HG02763 (cell line): ENCODE results near the gene TSSK3.
"Not testable (repeated sequence)": the region's sequence is repeated elsewhere in the genome, so short reads cannot be mapped to it uniquely, and the experiment has no call there.

Source experiments
- ATAC-seq: cut with Tn5 transposase; IDR thresholded peaks from one replicate; pipeline ENCODE4 v1.9.1; 2021; ENCODE audit warnings: mild to moderate bottlenecking, moderate library complexity; ENCODE audit not compliant: unreplicated experiment

Gene TSSK3

DNA sequence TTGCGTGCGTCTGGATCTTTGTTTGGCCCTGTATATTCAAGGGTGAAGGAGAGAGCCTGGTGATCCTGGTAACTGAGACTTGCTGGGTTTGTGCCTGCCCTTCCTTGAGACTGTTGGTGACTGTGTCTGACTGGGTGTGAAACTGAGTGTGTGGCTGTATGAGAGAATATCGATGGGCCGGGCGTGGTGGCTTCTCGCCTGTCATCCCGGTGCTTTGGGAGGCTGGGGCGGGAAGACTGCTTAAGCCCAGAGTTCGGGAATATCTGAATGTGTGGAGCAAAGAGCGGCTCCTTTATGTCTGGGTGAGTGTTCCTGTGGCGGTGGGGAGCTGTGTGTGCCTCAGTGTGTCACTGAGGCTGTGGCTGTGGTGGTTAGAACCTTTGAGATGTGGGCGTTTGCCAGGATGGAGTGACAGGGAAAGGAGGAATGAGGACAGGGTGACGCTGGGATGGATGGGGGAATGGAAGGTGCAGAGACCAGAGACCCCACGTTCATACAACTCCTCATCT is 23.6 kb upstream of the TSSK3 start:
- ATAC-seq, result no peak

DNA sequence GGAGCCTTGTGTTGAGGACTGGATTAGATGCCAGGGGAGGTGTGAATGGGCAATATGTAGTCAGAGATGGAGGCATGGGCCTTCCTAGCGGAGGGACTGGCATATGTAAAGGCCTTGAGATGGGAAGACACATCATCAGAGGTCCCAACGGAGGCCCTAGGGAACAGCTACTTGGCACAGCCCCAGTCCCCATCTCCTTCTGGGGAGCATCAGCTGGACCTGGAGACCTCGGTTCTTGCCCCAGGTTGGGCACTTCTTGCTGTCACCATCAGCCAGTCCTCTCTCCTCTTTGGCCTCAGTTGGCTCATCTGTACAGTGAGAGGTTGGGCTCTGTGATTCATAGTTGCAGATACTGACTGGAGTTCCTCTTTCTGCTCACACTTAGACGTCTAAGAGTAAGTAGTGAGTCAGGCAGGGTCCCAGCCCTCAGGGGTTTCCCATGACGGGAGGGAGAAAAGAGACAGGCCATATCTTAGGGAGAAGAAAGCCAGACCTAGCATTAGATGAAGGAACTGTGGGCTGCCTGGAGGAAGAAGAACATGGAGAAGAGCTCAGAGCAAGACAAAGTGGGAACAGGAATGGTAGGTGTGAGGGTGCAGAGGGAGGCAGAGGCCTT is 22.9 kb upstream of the TSSK3 start:
- no peak for ATAC-seq

DNA sequence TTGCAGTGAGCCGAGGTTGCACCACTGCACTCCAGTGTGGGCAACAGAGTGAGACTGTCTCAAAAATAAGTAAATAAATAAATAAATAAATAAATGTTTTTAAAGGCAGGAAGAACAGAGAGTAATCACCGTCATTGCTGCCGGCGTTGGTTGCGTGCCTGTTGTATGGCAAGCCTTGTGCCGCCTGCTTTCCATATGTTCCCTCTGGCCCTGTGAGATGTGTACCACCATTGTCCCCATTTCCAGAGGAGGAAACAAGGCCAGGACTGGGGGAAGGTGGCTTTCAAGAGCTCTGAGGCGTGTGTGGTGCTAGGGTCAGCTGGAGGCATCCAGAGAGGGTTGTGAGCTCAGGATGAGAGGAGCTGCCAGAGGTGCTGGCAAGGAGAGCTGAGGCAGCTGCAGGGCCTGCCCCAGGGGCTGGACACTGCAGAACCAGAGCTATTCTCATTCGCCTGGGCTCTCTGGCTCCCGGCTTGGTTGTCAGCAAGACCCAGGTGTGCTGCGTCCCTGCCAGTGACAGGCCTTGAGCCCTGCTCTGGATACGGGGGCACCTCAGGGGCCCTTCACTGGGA is 21.1 kb upstream of the TSSK3 start:
- ATAC-seq, result no peak

DNA sequence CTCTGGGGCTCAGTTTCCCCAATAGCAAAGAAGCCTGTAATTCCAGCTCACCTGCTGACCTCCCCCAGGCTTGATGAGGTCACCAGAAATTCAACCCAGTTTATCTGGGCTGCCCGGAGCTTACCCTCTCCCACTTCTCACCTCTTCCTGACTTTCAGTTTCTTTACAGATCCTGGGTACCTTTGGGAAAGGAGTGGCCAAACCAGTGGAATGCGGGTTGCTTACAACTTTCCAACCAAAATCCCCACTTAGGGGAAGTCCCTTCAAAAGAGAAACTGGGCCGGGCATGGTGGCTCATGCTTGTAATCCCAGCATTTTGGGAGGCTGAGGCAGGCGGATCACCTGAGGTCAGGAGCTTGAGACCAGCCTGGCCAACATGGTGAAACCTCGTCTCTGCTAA is 20.4 kb upstream of the TSSK3 start:
- ATAC-seq, result no peak

DNA sequence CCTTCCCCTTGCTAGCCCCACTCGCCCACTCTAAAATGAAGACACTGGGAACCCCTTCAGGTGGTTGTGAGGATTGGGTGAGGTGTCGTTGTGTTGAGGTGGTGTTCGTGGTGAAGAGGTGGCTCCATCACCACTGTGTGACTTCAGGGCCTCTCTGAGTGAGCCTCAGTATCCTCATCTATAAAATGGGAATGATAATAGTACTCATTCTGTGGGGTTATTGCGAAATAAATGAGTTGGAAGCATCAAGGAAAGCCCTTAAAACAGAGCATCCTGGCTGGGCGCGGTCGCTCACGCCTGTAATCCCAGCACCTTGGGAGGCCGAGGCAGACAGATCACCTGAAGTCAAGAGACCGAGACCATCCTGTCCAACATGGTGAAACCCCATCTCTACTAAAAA is 19.6 kb upstream of the TSSK3 start:
- ATAC-seq, result no peak

DNA sequence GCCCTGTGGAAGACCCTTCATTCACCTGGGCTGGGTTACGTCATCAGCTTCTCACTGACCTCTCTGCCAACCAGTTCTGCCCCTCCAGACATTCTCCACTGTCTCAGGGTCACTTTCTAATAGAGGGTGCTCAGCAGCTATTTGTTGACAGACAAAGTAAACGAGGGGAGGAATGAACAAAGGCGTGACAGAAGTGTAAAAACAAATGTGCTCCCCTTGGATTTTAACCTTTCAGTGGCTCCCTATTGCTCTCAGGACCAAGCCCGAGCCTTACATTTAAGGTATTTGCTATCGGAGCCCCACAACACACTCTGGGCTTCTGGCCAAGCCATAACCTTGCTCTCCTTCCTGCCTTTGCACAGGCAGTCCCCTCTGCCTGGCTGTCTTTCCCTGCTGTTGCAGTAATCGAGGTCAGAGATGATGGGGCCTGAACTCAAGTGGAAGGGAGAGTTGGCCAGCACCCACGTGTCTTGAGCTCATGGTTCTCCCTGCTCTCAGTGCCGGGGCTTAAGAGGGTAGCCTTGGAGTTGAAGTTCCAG is 17.0 kb upstream of the TSSK3 start:
- no peak for ATAC-seq

DNA sequence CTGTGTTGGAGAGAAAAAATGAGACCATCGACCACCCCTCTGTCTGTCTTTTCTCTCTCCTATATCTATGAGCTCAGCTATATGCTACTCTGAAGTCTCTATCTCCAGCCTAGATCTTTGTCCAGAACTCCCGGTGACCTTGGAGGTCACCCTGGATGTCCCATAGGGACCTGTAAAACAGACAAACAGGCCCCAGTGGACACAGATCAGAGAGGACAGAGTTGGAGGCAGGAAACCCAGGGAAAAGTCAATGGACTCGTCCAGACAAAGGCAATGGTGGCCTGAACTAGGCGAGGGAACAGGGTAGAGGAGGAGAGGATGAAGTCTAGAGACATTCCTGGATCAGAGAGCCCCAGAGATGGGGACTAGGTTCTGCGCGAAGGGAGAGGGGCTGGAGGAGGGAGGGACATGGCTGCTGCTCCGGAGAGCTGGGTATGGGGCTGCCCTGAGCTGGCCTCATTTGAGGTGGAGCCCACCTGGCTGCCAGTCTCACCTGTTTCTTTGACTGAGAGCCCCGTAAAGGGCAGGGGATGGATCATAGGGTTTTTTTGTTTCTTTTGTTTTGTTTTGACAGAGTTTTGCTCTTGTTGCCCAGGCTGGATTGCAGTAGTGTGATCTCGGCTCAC is 15.7 kb upstream of the TSSK3 start:
- no peak for ATAC-seq

DNA sequence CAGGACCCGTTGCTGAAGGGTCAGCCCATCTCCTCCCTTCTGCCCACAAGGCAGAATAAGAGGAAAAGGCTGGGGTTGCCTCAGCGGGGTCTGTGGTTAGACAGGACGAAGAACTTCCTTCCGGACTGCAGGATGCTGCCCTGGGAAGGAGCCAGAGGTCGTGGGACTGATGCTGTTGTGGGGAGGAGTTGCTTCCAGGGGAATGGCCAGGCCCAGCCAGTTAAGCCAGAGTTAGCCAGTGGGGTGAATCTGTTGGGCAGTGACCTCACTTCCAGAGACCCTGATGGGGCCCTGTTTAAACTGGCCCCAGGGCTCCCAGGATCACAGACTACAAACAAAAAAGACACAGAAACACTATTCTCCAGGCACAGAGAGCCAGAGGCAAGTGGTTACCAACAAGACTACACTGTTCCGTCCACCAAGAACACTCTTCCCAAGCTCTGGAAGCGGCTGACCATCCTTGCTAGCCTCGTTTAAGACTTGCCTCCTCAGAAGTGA is 13.1 kb upstream of the TSSK3 start:
- no peak for ATAC-seq

DNA sequence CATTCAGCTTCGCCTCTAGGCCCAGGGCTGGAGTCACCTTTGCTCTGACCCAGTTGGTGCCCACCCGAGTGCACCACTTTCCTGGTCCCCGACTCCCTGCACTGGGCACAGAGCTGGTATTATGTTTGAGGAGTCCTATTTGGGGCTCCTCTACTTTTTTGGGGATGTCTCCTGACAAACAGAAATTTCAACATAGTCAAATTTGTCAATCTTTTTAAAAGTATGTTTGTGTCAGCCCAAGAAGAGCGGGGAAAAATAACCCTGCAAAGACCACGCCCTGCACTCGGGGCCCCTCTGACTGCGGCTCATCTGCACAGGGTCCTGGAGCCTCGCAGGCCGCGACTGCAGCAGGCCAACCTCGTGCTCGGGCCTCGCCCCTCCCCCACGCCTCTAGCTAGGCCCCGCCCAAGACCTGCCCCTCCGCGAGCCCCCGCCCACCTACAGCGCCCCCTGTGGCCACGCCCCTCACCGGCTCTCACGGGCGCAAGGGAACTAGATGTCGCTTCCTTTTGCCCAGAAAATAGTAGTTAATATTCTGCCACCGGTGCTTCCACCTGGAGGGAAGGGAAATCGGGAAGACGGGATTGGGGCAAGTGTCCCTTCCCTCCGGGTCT is 11.4 kb upstream of the TSSK3 start:
- peak; percentile 46 for ATAC-seq

DNA sequence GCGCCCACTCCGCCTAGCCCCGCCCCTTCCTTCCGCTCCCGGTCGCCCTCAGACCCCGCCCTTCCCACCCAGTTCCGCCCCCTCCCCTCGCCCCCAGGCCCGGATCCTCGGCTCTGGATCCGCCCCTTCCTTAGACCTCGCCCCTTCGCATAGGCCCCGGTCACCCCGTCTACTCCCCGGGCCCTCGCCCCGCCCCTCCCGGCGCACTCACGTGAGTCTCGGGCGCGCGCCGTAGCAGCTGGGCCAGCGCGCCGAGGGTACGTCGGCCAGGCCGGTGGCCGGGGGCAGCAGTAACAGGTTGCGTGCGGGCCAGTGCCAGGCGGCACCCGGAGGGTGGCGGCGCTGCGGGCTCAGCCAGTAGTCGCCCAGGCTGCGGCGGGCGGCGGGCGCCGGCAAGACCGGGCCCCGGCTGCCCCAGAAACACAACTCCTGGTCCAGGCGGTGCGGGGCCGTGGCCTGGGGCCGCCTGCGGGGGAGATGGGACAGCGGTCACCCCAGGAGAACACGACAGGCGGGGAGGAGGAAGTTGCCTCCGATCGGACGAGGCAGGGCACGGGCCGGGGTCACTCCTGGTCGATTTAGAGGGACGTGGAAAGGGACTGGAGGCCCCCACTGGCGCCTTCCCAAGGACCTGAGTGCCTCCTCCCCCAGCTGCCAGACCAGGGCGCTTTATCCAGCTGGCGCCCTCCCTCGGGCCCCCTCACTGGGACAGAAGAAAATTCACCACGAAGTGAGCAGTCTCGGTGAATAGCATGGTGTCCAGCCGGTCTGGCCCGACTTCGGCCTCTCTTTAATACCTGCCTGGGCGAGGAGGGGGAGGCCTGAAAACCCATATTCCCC is 10.7 kb upstream of the TSSK3 start:
- ATAC-seq, result peak; percentile 83

DNA sequence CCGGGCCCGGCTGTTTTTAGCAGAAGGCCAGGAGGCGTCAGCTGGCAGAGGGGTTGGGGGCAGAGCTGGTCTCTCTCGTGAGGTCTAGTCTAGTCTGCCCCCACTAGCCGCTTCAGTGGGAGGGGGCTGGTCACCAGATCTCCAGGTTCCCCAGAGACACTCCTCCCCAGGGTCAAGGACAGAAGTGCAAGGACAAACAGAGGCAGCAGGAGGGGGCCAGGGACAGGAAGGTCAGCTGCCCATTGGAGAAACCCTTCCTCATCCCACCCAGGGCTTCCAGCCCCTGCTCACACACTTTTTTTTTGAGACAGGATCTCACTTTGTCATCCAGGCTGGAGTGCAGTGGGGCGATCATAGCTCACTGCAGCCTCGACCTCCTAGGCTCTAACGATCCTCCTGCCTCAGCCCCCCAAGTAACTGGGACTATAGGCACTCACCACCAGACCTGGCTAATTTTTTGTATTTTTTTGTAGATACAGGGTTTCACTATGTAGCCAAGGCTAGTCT is 10.0 kb upstream of the TSSK3 start:
- ATAC-seq, result no peak

DNA sequence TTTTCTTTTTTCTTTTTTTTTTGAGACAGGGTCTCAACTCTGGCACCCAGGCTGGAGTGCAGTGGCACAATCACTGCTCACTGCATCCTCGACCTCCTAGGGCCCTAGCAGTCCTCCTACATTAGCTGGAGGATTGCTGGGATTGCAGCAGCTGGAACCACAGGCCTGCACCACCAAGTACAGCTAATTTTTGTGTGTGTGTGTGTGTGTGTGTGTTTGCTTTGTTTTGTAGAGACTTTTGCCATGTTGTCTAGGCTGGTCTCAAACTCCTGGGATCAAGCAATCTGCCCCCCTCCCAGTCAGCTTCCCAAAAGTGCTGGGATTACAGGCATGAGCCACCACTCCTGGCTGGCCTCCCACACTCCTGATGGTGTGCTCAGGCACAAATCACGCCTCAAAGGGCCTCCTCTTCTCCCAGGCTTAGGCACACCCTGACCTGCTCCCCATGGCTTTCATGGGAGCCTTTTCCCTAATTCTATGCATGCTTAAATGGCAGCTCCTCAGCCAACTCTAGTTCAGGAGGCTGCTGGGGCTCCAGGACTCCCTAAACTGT is 9.4 kb upstream of the TSSK3 start:
- ATAC-seq, result no peak

DNA sequence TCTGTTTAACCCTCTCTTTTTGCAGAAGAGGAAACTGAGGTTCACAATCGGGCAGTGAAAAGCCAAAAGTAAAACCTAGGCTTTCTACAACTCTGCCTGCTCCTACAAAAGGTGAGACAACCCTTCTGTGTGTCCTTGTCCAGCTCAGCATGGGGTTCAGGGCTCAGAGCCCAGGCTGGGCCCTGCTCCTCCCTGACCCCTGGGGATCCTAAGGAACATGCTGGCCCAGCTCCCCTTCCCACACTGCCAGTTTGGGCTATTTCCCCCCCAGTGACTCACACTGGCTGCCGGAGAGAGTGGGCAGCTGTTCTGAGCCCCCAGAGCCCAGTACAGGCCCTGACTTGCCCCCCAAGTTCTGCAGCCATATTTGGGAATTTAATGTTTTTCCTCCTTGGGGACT is 8.9 kb upstream of the TSSK3 start:
- no peak for ATAC-seq

DNA sequence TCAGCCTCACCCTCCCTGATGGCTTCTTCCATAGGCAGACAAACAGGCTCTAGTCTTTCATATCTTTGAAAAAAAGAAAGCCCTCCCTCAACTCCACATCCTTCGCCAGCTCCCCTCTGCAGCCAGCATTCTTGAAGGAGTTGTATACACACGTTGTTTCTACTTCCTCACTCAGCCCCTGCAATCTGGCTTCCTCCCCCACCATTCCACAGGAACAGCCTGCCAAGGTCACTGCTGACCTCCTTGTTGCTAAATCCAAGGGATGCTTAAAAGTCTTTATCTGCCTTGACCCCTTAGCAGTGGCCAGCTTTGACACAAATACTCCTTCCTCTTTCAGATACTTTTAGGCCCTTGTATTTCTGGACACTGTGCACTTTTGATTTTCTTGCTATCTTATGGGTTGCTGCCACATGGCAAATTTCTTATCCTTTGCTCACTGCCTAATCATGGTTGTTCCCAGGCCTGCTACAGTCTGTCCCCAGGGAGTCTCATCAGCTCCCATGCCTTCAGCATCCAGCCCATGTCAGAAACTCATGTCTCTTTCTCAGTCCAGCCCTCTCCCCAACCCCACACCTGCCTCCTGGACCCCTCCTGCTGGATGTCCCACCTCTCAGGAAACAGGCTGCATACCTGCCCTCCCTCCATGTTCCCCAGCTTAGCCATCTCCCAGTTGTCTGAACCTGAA is 8.3 kb upstream of the TSSK3 start:
- ATAC-seq, result no peak

DNA sequence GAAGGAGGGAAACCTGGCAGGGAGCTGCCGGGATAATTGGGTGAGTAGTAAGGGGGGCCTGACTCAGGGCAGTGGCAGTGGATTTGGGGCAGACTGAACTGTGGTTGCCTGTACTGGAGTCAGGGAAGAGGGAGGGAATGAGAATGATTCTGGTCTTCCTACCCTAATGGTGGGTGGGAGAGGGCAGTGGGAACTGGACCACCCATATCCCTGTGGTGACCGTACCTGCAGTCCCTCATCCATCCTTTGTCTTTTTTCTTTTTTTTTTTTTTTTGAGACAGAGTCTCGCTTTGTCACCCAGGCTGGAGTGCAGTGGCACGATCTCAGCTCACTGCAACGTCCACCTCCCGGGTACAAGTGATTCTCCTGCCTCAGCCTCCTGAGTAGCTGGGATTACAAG is 6.6 kb upstream of the TSSK3 start:
- not testable (repeated sequence) for ATAC-seq

DNA sequence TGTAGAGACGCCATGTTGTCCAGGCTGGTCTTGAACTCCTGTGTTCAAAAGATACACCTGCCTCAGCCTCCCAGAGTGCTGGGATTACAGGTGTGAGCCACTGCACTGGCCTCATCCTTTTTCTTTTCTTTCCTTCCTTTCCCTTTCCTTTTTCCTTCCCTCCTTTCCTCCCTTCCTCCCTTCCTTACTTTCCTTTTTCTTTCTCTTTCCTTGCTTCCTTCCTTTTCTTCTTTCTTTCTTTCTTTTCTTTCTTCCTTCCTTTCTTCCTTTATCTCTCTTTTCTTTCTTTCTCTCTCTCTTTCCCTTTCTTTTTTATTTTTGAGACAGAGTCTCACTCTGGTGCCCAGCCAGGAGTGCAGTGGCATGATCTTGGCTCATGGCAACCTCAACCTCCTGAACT is 5.9 kb upstream of the TSSK3 start:
- no peak for ATAC-seq

DNA sequence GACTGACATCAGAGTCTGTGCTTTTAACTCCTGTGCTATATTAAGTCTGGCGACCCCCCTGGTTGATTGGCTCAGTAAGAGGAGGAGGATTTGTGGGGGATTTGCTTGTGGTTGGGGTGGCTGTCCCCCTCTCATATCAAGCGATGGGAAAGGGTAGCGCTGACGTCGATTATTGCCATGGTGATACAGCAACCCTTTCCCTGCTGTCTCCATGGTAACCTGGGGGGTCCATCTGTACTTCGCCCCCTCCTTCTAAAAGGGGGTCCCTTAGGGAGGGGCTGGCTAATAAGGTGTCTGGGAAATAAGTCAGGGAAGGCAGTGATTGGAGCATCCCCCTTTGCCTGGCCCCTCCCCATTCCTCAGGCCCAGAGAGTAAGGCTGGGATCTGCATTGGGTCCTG is 4.7 kb upstream of the TSSK3 start:
- ATAC-seq, result no peak

DNA sequence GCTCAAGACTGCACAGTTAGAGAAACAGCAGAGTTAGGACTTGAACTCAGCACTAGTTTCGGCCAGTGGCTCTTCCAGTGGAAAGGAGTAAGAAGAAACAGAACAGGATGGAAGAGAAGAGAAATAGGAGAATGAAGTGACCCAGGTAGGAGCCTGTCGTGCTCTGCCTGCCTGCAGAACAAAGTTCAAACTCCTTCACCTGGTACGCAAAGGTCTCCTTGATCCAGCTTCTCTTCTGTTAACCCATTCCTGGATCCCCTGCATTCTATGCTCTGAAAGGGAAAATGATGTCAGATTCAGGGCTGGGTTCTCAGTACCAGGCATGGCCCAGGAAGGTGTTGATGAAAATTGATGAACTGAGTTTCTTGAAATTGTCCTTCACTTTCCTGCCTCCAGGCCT is 3.9 kb upstream of the TSSK3 start:
- no peak for ATAC-seq

DNA sequence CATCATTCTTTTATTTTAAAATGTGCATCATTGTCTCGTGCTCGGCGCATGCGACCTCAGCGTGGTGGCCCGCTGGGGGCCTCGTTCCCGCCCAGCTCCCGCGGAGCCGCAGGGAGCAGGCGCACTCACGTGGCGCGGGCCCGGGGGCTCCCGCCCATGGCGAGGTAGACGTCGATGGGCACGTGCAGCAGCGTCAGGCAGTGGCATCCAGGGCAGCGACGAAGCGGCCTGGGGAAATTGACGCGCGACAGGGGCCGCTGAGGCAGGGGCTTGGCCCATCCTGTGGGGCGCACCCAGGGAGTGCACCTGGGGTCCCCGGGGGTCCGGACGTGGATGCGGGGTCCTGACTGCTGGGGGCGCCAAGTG is 1.0 kb upstream of the TSSK3 start:
- ATAC-seq, result no peak
